ENCODE data around the gene TBC1D28.
A peak's percentile ranks its signal among the peaks of the same experiment; 100 is the strongest.
"Not testable (repeated sequence)": the region's sequence is repeated elsewhere in the genome, so short reads cannot be mapped to it uniquely, and the experiment has no call there.

The TBC1D28 gene

DNA sequence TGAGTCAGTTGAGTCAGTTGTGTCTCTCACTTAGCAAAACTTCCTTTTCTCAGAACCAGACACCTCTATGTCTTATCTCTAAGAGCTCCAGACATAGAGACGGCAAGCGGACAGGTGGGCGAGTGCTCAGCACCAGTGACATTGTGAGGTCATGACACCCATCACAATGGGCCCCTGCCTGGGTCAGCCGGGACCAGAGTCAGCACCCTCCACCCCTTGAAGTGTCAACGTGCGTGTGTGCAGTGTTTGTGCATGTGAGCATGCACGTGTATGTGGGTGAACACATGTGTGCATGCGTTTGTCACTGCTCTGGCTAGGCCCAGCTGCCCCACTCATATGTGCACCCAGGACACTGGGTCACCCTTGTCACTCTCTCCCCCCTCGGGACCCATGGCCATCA lies at the start of gene TBC1D28:
Gene TBC1D28 (minus strand): TSS at position 101 of the 400 bp plus-strand sequence. CDS start 3,039 bp downstream, outside the sequence.
- DNase-seq (ENCODE audit: low read depth in 2 of 2): not testable (repeated sequence)

DNA sequence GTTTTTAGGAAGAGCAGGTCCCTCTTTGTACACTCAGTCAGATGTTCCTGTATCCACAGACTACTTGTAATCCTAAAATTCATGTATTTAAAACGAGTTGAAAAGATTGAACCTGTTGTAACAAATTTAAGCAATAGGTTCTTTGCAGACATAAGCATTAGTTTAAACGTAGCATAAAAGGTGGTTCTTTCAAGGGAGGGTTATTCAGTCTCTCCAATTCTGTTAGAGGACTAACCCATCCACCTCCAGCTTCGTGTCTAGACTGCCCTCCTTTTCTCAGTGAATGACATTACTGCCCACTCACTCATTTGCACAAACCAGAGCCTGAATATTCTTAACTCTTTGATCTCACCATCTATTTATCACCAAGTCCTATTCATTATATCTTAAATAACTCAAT lies 38.5 kb upstream of the TBC1D28 start:
- DNase-seq (ENCODE audit: low read depth in 2 of 2): not testable (repeated sequence)

GRCh38 chr17:18681767-18682571 lies 37.8 kb upstream of the TBC1D28 start, which contains the start of gene FOXO3B:
FOXO3B (minus strand) TSS chr17:18682314; CDS start chr17:18681651, 663 bp downstream.
- DNase-seq (ENCODE audit: low read depth in 2 of 2): peak; percentile 67 to 80

DNA sequence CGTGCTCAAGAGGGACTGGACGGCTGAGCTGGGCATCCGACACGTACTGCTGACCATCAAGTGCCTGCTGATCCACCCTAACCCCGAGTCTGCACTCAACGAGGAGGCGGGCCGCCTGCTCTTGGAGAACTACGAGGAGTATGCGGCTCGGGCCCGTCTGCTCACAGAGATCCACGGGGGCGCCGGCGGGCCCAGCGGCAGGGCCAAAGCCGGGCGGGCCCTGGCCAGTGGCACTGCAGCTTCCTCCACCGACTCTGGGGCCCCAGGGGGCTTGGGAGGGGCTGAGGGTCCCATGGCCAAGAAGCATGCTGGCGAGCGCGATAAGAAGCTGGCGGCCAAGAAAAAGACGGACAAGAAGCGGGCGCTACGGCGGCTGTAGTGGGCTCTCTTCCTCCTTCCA lies 33.2 kb upstream of the TBC1D28 start:
- not testable (repeated sequence) for DNase-seq (ENCODE audit: low read depth in 2 of 2)

- not testable (repeated sequence) for DNase-seq (ENCODE audit: low read depth in 2 of 2)
Measured at GRCh38 chr17:18676928-18677327, 32.7 kb upstream of the TBC1D28 start.

DNA sequence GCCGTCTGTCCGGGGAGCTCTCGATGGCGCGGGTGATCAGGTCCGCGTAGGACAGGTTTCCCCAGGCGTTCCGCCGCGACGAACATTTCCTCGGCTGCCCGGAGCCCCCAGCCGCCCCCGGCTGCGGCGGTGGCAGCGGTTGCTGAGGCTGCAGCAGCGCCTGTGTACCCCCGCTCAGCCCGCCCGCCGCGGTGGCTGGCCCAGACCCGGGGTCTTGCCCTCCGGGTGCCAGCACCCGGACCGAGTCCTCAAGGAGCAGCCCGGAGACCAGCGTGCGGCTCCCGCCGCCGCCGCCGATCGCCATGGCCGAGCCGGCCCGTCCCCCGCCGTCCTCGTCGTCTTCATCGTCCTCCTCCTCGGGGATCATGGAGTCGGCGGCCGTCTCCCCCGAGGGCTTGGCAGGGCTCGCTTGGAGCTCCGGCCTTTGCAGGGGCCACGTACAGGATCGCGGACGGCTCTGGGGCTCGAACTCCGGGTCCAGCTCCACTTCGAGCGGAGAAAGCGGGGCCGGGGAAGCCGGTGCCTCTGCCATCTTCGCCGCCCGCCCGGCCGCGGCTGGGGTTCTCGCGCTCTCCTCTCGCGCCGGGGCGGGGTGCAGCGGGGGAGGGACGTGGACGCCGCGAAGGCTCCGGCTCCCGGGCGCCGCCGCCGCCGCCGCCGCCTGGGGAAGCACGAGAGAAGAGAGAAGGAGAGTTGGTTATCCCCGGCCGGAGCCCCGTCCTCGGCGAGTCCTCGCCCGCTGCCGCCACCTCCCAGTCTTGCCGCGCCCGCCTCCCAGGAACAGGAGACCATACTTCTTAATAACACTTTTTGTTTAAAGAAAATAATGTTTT lies 28.4 kb upstream of the TBC1D28 start:
- DNase-seq (ENCODE audit: low read depth in 2 of 2): not testable (repeated sequence)

- not testable (repeated sequence) for DNase-seq (ENCODE audit: low read depth in 2 of 2)
Measured at GRCh38 chr17:18668625-18669024, 24.4 kb upstream of the TBC1D28 start.

GRCh38 chr17:18667535-18667934 lies 23.3 kb upstream of the TBC1D28 start:
- DNase-seq (ENCODE audit: low read depth in 2 of 2): not testable (repeated sequence)

DNA sequence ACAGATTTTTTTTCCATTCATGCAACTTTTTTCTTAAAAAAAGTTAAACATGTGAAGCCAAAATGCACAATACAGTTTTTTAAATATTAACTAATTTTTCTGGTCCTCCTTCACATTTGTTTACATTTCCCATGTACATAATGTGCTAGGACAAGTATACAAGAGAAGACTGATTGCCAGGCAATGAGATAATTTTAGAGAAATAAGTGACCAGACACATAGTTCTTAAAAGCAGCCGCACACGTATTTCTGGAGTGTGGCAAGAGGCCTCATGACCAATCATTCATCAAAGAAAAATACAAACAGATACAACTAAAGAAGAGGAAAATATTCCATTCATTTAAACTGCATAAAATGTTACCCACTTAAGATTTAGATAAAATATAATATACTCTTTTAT lies 22.1 kb upstream of the TBC1D28 start:
- not testable (repeated sequence) for DNase-seq (ENCODE audit: low read depth in 2 of 2)

GRCh38 chr17:18661924-18662624 lies 17.9 kb upstream of the TBC1D28 start:
- DNase-seq (ENCODE audit: low read depth in 2 of 2): not testable (repeated sequence)

DNA sequence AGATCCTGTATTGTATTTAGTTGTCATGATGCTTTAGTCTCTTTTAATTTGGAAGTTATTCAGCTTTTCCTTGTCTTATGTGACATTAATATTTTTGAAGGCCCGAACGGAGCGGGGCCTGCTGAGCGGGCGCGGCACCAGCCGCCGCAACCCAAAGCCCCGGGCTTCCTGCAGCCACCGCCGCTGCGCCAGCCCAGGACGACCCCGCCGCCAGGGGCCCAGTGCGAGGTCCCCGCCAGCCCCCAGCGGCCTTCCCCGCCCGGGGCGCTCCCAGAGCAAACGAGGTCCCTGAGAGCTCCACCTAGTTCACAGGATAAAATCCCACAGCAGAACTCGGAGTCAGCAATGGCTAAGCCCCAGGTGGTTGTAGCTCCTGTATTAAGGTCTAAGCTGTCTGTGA lies 5.9 kb upstream of the TBC1D28 start:
- not testable (repeated sequence) for DNase-seq (ENCODE audit: low read depth in 2 of 2)

DNA sequence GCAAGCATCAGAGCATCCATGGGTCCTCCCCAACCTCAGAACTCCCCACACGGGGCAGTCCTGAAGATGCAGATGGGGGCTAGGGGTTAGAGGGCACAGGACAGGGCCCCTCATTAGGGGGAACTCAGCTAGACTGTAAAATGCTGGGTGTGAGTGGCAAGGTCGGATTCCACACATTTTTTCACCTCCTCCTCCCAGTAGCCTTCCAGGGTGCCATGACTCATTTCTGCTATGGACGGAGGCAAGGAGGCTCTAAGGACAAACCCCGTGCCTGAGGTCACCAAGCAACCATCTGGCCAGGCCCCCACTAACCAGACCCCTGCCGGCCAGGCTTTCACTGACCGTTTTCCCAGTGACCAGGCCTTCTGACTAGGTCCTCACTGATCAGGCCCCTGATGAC lies 1.1 kb downstream of the TBC1D28 start:
- DNase-seq (ENCODE audit: low read depth in 2 of 2): not testable (repeated sequence)

GRCh38 chr17:18638357-18638756 lies 5.8 kb downstream of the TBC1D28 start:
- not testable (repeated sequence) for DNase-seq (ENCODE audit: low read depth in 2 of 2)

DNA sequence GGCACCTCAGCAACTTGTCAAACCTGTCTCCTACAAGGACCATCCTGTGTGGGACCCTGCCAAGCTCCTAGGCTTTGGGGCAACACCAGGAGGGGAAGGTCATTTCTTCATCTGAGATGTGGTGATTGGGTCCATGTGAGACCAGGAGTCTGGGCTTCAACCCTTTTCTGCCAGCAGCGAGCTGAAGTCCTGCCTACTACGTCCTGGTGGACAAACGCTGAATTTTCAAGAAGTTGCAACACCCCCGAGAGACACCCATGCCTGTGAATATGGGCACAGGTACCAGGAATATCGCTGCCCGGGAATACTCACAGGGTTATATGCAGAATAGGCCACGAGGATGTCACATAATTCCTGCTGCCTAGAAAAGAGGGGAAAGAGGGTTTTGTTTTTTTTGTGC lies 8.0 kb downstream of the TBC1D28 start:
- not testable (repeated sequence) for DNase-seq (ENCODE audit: low read depth in 2 of 2)

GRCh38 chr17:18635773-18636172 lies 8.4 kb downstream of the TBC1D28 start:
- not testable (repeated sequence) for DNase-seq (ENCODE audit: low read depth in 2 of 2)

GRCh38 chr17:18634550-18635263 lies 9.5 kb downstream of the TBC1D28 start:
- DNase-seq (ENCODE audit: low read depth in 2 of 2): not testable (repeated sequence)

DNA sequence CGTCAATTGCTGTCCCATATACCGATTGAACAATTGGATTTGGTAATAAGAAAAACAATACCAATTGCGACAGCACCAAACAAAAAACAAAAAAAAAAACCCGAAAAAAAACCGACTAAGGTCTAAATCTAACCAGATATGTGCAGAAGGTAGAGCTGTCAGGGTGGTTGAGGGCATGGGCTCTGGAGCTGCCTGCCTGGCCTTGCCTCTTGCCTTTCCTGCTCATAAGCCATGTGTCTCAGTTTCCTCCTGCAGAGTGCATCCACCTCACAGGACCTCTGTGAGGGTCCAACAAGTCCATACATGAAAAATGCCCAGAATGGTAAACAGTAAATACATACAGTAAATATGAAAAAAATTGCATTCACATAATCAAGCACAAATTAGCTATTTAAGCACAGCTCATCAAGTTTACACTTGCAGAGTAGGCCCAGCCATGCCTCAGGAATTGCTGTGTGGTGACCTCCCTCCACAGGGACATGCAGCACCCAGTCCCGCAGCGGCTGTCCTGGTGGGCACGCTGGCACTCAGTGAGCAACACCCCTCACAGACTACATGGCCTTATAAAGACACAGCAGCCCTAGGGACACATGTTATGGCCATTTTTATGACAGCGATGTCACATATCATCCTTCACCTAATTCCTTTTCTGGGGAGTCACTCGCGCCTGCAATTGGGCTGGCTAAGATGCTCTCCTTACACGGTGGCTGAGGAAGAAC lies 17.9 kb downstream of the TBC1D28 start:
- DNase-seq (ENCODE audit: low read depth in 2 of 2): no peak

GRCh38 chr17:18625509-18626104 lies 18.6 kb downstream of the TBC1D28 start:
- DNase-seq (ENCODE audit: low read depth in 2 of 2): peak; percentile 88 to 94

DNA sequence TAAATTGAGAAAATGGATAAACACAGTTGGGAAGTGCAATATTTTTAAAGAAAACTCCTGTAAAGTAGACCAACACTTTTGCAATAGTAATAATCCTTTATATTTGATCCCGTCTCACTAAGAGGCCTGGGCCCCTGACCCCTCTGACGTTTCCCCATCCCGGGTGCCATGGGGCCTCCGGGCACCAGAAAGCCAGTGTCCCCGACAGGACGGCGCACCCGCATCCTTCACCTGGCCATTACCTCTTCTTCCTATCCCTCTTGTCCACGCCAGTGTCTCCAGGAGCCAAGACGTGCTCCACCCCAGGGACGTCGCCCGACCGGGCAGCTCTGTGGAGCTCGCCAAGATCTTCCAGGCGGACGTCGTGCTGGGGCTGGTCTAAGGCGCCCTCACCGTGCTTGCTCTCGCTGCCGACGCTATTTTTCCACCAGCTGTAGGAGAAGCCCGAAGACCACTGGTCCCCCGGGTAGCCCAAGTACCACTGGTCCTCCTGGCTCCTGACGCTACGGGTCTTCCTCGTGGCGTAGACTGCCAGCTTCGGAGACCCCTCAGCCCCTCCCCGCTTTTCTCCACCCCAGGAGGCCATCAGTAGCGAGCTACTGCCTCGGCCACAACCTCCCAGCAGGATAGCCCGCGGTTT lies 19.2 kb downstream of the TBC1D28 start:
- DNase-seq (ENCODE audit: low read depth in 2 of 2): not testable (repeated sequence)

- DNase-seq (ENCODE audit: low read depth in 2 of 2): not testable (repeated sequence)
Measured at GRCh38 chr17:18617613-18618012, 26.6 kb downstream of the TBC1D28 start.
